Measurements from ENCODE around the gene INSR. TPM values are rescaled to one million over a fixed set of nuclear protein-coding genes. Genes with fewer than 3 reads are reported as not detected.
A peak's percentile ranks its signal among the peaks of the same experiment; 100 is the strongest.

The INSR gene
- total and polyA plus RNA-seq, 9 donors: 7.9 to 17.9 (median 13.6) TPM

DNA sequence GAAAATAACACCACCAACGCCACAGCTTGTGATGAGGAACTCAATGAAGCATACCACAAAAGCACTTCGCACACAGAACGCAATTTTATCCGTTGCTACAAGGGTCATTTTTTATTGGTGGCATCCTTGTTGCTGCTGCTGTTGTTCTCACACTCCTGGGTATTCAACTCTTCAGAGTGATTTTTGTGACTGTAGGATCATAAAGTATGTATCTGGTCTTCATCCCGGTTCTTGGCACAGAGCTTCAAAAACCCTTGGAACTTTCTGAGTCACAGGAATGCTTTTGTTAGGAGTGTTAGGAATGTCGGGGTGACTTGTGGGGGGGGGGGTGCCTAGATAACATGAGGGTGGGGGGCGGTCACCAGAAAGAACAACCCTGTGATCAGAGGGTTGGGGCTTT lies 116.3 kb downstream of the INSR start:
- peaks cover 9% of the 10 kb centered on the region for H3K36me3 ChIP-seq (ENCODE audit: control insufficient read depth, insufficient read depth, low read length)
- no peaks in the 10 kb centered on the region for H3K9me3 ChIP-seq (replicated peaks; ENCODE audit: control insufficient read depth, low read depth, low read length)
- H3K4me3 ChIP-seq (ENCODE audit: low read length): no peak overlapping the region
- no peak for DNase-seq
- H3K4me1 ChIP-seq (ENCODE audit: control insufficient read depth, insufficient read depth, low read length): peaks cover 36% of the 10 kb centered on the region
- H3K27me3 ChIP-seq (ENCODE audit: control insufficient read depth, insufficient read depth, low read length): no peaks in the 10 kb centered on the region
- no peak overlapping the region for H3K27ac ChIP-seq (ENCODE audit: low read length)
- WGBS (ENCODE audit: insufficient coverage): 63% methylated on average over 3 of the region's 7 CpGs

- Histone ChIP-seq H3K9me3 (replicated peaks; ENCODE audit: control insufficient read depth, low read depth, low read length) (no peaks in the 10 kb centered on the region), H3K4me1 (ENCODE audit: control insufficient read depth, insufficient read depth, low read length) (peaks cover 27% of the 10 kb centered on the region), H3K36me3 (ENCODE audit: control insufficient read depth, insufficient read depth, low read length) (peaks cover 16% of the 10 kb centered on the region), H3K4me3 (ENCODE audit: low read length) (no peak overlapping the region), H3K27me3 (ENCODE audit: control insufficient read depth, insufficient read depth, low read length) (no peaks in the 10 kb centered on the region), H3K27ac (ENCODE audit: low read length) (no peak overlapping the region)
- DNase-seq: no peak
- WGBS (ENCODE audit: insufficient coverage): 67% methylated on average over 2 of the region's 4 CpGs
These were observed 117.4 kb downstream of the INSR start for GRCh38 chr19:7176792-7177191.

GRCh38 chr19:7172794-7173193 lies 121.4 kb downstream of the INSR start:
- Histone ChIP-seq H3K4me3 (ENCODE audit: low read length) (no peak overlapping the region), H3K9me3 (replicated peaks; ENCODE audit: control insufficient read depth, low read depth, low read length) (peaks cover 7% of the 10 kb centered on the region), H3K36me3 (ENCODE audit: control insufficient read depth, insufficient read depth, low read length) (peaks cover 47% of the 10 kb centered on the region), H3K27me3 (ENCODE audit: control insufficient read depth, insufficient read depth, low read length) (no peaks in the 10 kb centered on the region), H3K27ac (ENCODE audit: low read length) (no peak overlapping the region), H3K4me1 (ENCODE audit: control insufficient read depth, insufficient read depth, low read length) (peaks cover under 1% of the 10 kb centered on the region)
- 92% methylated on average over 2 of the region's 4 CpGs for WGBS (ENCODE audit: insufficient coverage)
- no peak for DNase-seq

DNA sequence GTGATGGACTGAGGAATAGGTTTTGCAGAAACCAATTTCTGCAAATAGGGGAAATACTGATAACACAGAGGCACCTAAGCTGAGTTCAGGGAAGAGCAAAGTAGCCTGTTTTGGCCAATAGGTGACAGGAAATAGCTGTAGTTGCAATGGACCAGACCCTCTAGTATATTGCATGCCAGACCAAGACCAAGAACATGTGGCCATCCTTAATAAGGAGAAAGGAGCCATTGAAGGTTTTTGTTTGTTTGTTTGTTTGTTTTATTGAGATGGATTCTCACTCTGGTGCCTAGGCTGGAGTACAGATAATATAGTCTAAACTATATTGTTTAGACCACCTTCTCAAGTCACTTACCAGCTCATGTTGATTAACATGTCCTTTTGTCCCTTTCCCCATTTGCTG lies 123.2 kb downstream of the INSR start:
- H3K27ac ChIP-seq (ENCODE audit: low read length): no peak overlapping the region
- H3K36me3 ChIP-seq (ENCODE audit: control insufficient read depth, insufficient read depth, low read length): peaks cover 53% of the 10 kb centered on the region
- H3K9me3 ChIP-seq (replicated peaks; ENCODE audit: control insufficient read depth, low read depth, low read length): peaks cover 7% of the 10 kb centered on the region
- no peak overlapping the region for H3K4me3 ChIP-seq (ENCODE audit: low read length)
- no peak for DNase-seq
- H3K4me1 ChIP-seq (ENCODE audit: control insufficient read depth, insufficient read depth, low read length): no peaks in the 10 kb centered on the region
- H3K27me3 ChIP-seq (ENCODE audit: control insufficient read depth, insufficient read depth, low read length): no peaks in the 10 kb centered on the region

- H3K4me1 ChIP-seq (ENCODE audit: control insufficient read depth, insufficient read depth, low read length): no peaks in the 10 kb centered on the region
- no peak overlapping the region for H3K27ac ChIP-seq (ENCODE audit: low read length)
- no peaks in the 10 kb centered on the region for H3K27me3 ChIP-seq (ENCODE audit: control insufficient read depth, insufficient read depth, low read length)
- 74% methylated on average over 5 of the region's 6 CpGs for WGBS (ENCODE audit: insufficient coverage)
- no peak for DNase-seq
- H3K4me3 ChIP-seq (ENCODE audit: low read length): no peak overlapping the region
- peaks cover 54% of the 10 kb centered on the region for H3K36me3 ChIP-seq (ENCODE audit: control insufficient read depth, insufficient read depth, low read length)
- H3K9me3 ChIP-seq (replicated peaks; ENCODE audit: control insufficient read depth, low read depth, low read length): peaks cover 7% of the 10 kb centered on the region
These were observed 125.3 kb downstream of the INSR start for GRCh38 chr19:7168941-7169340.

- Histone ChIP-seq H3K27me3 (ENCODE audit: control insufficient read depth, insufficient read depth, low read length) (no peaks in the 10 kb centered on the region), H3K27ac (ENCODE audit: low read length) (no peak overlapping the region), H3K36me3 (ENCODE audit: control insufficient read depth, insufficient read depth, low read length) (peaks cover 33% of the 10 kb centered on the region), H3K4me3 (ENCODE audit: low read length) (no peak overlapping the region), H3K9me3 (replicated peaks; ENCODE audit: control insufficient read depth, low read depth, low read length) (no peaks in the 10 kb centered on the region), H3K4me1 (ENCODE audit: control insufficient read depth, insufficient read depth, low read length) (peaks cover 12% of the 10 kb centered on the region)
- DNase-seq: no peak
- WGBS (ENCODE audit: insufficient coverage): no CpG with 5 or more reads among the region's 4 CpGs
These were observed 132.9 kb downstream of the INSR start for GRCh38 chr19:7161292-7161691.

DNA sequence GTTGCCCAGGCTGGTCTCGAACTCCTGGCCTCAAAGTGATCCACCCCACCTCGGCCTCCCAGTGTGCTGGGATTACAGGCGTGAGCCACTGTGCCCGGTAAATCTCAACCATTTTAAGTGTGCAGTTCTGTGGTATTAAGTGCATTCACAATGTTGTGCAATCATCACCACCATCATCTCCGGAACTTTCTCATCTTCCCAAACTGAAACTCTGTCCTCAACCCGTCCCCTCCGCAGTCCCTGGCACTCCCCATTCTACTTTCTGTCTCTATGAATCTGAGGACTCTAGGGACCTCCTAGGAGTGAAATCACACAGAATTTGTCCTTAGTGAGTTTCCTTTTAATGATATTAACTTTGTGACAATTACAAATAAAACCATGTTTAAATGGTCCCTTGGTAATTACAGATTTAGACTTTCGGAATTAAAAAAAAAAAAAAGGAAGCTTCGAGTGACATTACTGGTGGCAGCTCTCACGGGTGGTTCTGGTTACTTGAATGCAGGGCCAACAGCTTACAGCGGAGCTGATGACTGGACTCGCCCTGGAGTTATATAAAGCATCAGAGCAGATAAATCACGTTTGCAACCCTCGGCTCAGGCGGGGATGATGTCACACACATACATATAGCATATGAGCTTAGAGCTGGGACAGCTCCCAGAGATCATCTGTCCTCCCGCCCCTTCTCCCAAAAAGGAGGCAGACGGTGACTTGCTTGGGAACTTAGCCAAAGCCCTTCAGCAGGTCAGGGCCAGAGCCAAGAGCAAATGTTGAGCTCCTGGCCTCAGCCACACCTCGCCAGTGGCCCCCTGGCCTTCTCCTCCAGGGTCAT lies 134.9 kb downstream of the INSR start:
- Histone ChIP-seq H3K36me3 (ENCODE audit: control insufficient read depth, insufficient read depth, low read length) (peaks cover 32% of the 10 kb centered on the region), H3K4me1 (ENCODE audit: control insufficient read depth, insufficient read depth, low read length) (peaks cover 12% of the 10 kb centered on the region), H3K27ac (ENCODE audit: low read length) (peak overlapping the region; percentile 92), H3K27me3 (ENCODE audit: control insufficient read depth, insufficient read depth, low read length) (no peaks in the 10 kb centered on the region), H3K9me3 (replicated peaks; ENCODE audit: control insufficient read depth, low read depth, low read length) (no peaks in the 10 kb centered on the region), H3K4me3 (ENCODE audit: low read length) (no peak overlapping the region)
- DNase-seq: peak; percentile 95
- 26% methylated on average over 9 of the region's 18 CpGs for WGBS (ENCODE audit: insufficient coverage)

DNA sequence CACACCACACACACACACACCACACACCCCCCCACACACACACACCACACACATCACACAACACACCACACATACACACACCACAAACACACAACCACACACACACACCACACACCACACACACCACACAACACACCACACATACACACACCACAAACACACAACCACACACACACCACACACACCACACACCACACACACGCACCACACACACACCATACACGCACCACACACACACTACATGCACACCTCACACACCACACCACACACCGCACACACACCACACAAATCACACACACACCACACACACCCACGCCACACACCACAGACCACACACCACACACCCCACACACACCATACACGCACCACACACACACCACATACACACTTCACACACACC lies 141.2 kb downstream of the INSR start:
- Histone ChIP-seq H3K36me3 (ENCODE audit: control insufficient read depth, insufficient read depth, low read length) (peaks cover 32% of the 10 kb centered on the region), H3K27me3 (ENCODE audit: control insufficient read depth, insufficient read depth, low read length) (no peaks in the 10 kb centered on the region), H3K9me3 (replicated peaks; ENCODE audit: control insufficient read depth, low read depth, low read length) (no peaks in the 10 kb centered on the region), H3K4me3 (ENCODE audit: low read length) (no peak overlapping the region), H3K27ac (ENCODE audit: low read length) (no peak overlapping the region), H3K4me1 (ENCODE audit: control insufficient read depth, insufficient read depth, low read length) (peaks cover 4% of the 10 kb centered on the region)
- 100% methylated on average over 2 of the region's 5 CpGs for WGBS (ENCODE audit: insufficient coverage)
- DNase-seq: no peak

GRCh38 chr19:7152568-7152967 lies 141.6 kb downstream of the INSR start:
- H3K36me3 ChIP-seq (ENCODE audit: control insufficient read depth, insufficient read depth, low read length): peaks cover 31% of the 10 kb centered on the region
- H3K27me3 ChIP-seq (ENCODE audit: control insufficient read depth, insufficient read depth, low read length): no peaks in the 10 kb centered on the region
- DNase-seq: no peak
- no peak overlapping the region for H3K4me3 ChIP-seq (ENCODE audit: low read length)
- no peaks in the 10 kb centered on the region for H3K9me3 ChIP-seq (replicated peaks; ENCODE audit: control insufficient read depth, low read depth, low read length)
- no peak overlapping the region for H3K27ac ChIP-seq (ENCODE audit: low read length)
- WGBS (ENCODE audit: insufficient coverage): 68% methylated on average over 7 of the region's 13 CpGs
- peaks cover 3% of the 10 kb centered on the region for H3K4me1 ChIP-seq (ENCODE audit: control insufficient read depth, insufficient read depth, low read length)

GRCh38 chr19:7149956-7150705 lies 144.1 kb downstream of the INSR start:
- WGBS (ENCODE audit: insufficient coverage): 84% methylated on average over 17 of the region's 24 CpGs
- no peak overlapping the region for H3K27ac ChIP-seq (ENCODE audit: low read length)
- H3K4me3 ChIP-seq (ENCODE audit: low read length): no peak overlapping the region
- no peaks in the 10 kb centered on the region for H3K27me3 ChIP-seq (ENCODE audit: control insufficient read depth, insufficient read depth, low read length)
- no peak for DNase-seq
- H3K36me3 ChIP-seq (ENCODE audit: control insufficient read depth, insufficient read depth, low read length): peaks cover 23% of the 10 kb centered on the region
- H3K9me3 ChIP-seq (replicated peaks; ENCODE audit: control insufficient read depth, low read depth, low read length): no peaks in the 10 kb centered on the region
- no peaks in the 10 kb centered on the region for H3K4me1 ChIP-seq (ENCODE audit: control insufficient read depth, insufficient read depth, low read length)
